K562 (cell line): ENCODE data around the gene S100A3. TPM values are rescaled to one million over a fixed set of nuclear protein-coding genes. Genes with fewer than 3 reads are reported as not detected.
"Not testable (repeated sequence)": the region's sequence is repeated elsewhere in the genome, so short reads cannot be mapped to it uniquely, and the experiment has no call there.

Source experiments
- ATAC-seq: fragments of 200-7000 bp; cut with Tn5 transposase; 3 replicates; pipeline ENCODE4 v1.9.1; 2020; ENCODE audit warnings: moderate library complexity
- BruUV-seq: library from RNA; stranded (reverse); fragments of 400-500 nt; replicated peaks from 2 replicates; lab custom pipeline; 2021; lab: Mats Ljungman, UMichigan
- CTCF ChIA-PET: fragments of 300-600 bp; formaldehyde crosslinking; extraction: SDS; loops from one replicate; lab custom pipeline; 2021; ENCODE audit warnings: low intra/inter-chr PET ratio; lab: Yijun Ruan, JAX
- POLR2A ChIA-PET: fragments of 300-600, 350-650 bp; sonication (Branson Sonifier 250); formaldehyde crosslinking; extraction: SDS; loops from one replicate; lab custom pipeline; 2021; ENCODE audit warnings: antibody characterized with exemption, inconsistent platforms; lab: Yijun Ruan, JAX
- DNase-seq, 4 experiments: peaks; one replicate each; pipeline versions ENCODE4 v3.0.0 to v3.0.0-alpha.2; 2011 to 2018; ENCODE audit warnings: low spot score in 3 of 4, mixed read lengths in 3 of 4; ENCODE audit errors: extremely low read depth in 1 of 4
- FAIRE-seq: peaks from 2 replicates; lab custom pipeline; 2011; peaks lifted over from hg19 to GRCh38; lab: Jason Lieb, UNC
- H2AFZ ChIP-seq: 2 replicates; pipeline ENCODE4 v1.6.0; 2011; ENCODE audit warnings: low read depth, low read length, control low read depth, inconsistent platforms
- H3K27ac ChIP-seq: fragments of 200-600 bp; 3 replicates; pipeline ENCODE4 v1.8.0; 2011; ENCODE audit warnings: low read depth, mild to moderate bottlenecking, control low read depth, inconsistent platforms, low read length, moderate library complexity, mixed read lengths; ENCODE audit errors: extremely low read depth
- H3K27me3 ChIP-seq, 2 experiments: fragments of 300-600 bp in 1 of 2; 2 replicates in 1 of 2; 3 replicates in 1 of 2; pipeline versions ENCODE4 v1.6.0 to v1.8.0; 2011; ENCODE audit warnings: inconsistent platforms in 2 of 2, low read length in 2 of 2, mild to moderate bottlenecking in 1 of 2, mixed read lengths in 1 of 2, moderate library complexity in 1 of 2; ENCODE audit not compliant: control insufficient read depth in 2 of 2, insufficient read depth in 2 of 2
- H3K36me3 ChIP-seq: fragments of 300-600 bp; 3 replicates; pipeline ENCODE4 v1.8.0; 2011; ENCODE audit warnings: mild to moderate bottlenecking, low read length, inconsistent platforms; ENCODE audit not compliant: control insufficient read depth, insufficient read depth
- H3K4me1 ChIP-seq, 2 experiments: fragments of 200-600 bp in 1 of 2; replicated peaks in 1 of 2; 2 replicates in 1 of 2; 3 replicates in 1 of 2; pipeline versions ENCODE4 v1.5.1 to v1.8.0; 2011; ENCODE audit warnings: inconsistent platforms in 2 of 2, low read length in 2 of 2, mild to moderate bottlenecking in 1 of 2, mixed read lengths in 1 of 2, moderate library complexity in 1 of 2; ENCODE audit not compliant: control insufficient read depth in 2 of 2, insufficient read depth in 2 of 2
- H3K4me2 ChIP-seq: 2 replicates; pipeline ENCODE4 v1.6.1; 2011; ENCODE audit warnings: low read length, control low read depth, inconsistent platforms, mixed read lengths; ENCODE audit not compliant: insufficient read depth
- H3K4me3 ChIP-seq: fragments of 200-600 bp; sonication (generic), shearing (Covaris generic); 2 replicates; pipeline ENCODE4 v1.5.1; 2016; ENCODE audit warnings: control low read depth, inconsistent platforms
- H3K79me2 ChIP-seq: fragments of 200-600 bp; 3 replicates; pipeline ENCODE4 v1.8.0; 2011; ENCODE audit warnings: low read length, inconsistent platforms; ENCODE audit not compliant: control insufficient read depth, insufficient read depth
- H3K9ac ChIP-seq, 2 experiments: 2 replicates each; pipeline versions ENCODE4 v1.6.0 to v1.6.1; 2011; ENCODE audit warnings: low read depth in 2 of 2, low read length in 2 of 2, control low read depth in 1 of 2, inconsistent platforms in 1 of 2, mild to moderate bottlenecking in 1 of 2, mixed read lengths in 1 of 2; ENCODE audit not compliant: insufficient read depth in 1 of 2
- H3K9me1 ChIP-seq: one replicate; pipeline ENCODE4 v1.6.0; 2011; ENCODE audit warnings: inconsistent platforms, mild to moderate bottlenecking, low read length, moderate library complexity; ENCODE audit not compliant: control insufficient read depth, insufficient read depth
- H3K9me3 ChIP-seq: replicated peaks from 2 replicates; pipeline ENCODE4 v1.5.1; 2011; ENCODE audit warnings: low read depth, low read length, inconsistent platforms; ENCODE audit not compliant: control insufficient read depth, insufficient read depth
- H4K20me1 ChIP-seq: replicated peaks from 2 replicates; pipeline ENCODE4 v1.6.1; 2011; ENCODE audit warnings: low read length, inconsistent platforms, mixed read lengths; ENCODE audit not compliant: control insufficient read depth, insufficient read depth
- CBFA2T3 ChIP-seq: fragments of 450-650 bp; IDR thresholded peaks from 2 replicates; pipeline ENCODE4 v1.6.1; 2017
- KDM1A ChIP-seq, 2 experiments: fragments of 450-650 bp; IDR thresholded peaks; 2 replicates each; pipeline ENCODE4 v1.6.1; 2016; ENCODE audit warnings: mild to moderate bottlenecking in 2 of 2
- NR2C1 ChIP-seq, 2 experiments: fragments of 450-650 bp; IDR thresholded peaks; 2 replicates each; pipeline ENCODE4 v1.6.1; 2017; ENCODE audit warnings: mild to moderate bottlenecking in 2 of 2, antibody characterized with exemption in 1 of 2, inconsistent platforms in 1 of 2, missing compliant biosample characterization in 1 of 2, missing genetic modification characterization in 1 of 2
- TAL1 ChIP-seq: fragments of 450-650 bp; IDR thresholded peaks from 2 replicates; pipeline ENCODE4 v1.6.1; 2016; ENCODE audit warnings: mild to moderate bottlenecking
- ZNF316 ChIP-seq: fragments of 450-650 bp; IDR thresholded peaks from 2 replicates; pipeline ENCODE4 v1.6.1; 2016
- WGBS: fragments of 100-300 bp; shearing (Covaris generic); methylation state at CpG from one replicate; pipeline ENCODE4 v1.1.6; 2016; ENCODE audit warnings: low coverage, mixed read lengths; ENCODE audit not compliant: insufficient coverage; ENCODE audit errors: missing lambda C conversion rate; 5-methylcytosine and 5-hydroxymethylcytosine counted together
- in situ Hi-C: fragments of 300-500 bp; cut with MboI; formaldehyde crosslinking; loops from 4 replicates; pipeline ENCODE4 v1.15.0; 2018; ENCODE audit warnings: inconsistent platforms, mixed read lengths
- intact Hi-C: fragments of 100-400 bp; cut with micrococcal nuclease; formaldehyde crosslinking; loops from 2 replicates; pipeline ENCODE4 v1.14.2; 2022
- polyA plus RNA-seq, 8 experiments: library from polyadenylated mRNA; depleted of rRNA in 4 of 8; stranded (reverse) in 5 of 8; unstranded in 3 of 8; fragments of >200 nt; fragmentation: Nextera tagmentation in 2 of 8; fragmentation: Illumina TruSeq in 1 of 8; extraction: Ambion mirVana in 2 of 8; extraction: Trizol in 1 of 8; gene quantifications; 2 replicates each; pipeline versions ENCODE4 v1.2.1 to v1.2.3, GENCODE V29; 2011 to 2014; ENCODE audit warnings: inconsistent platforms in 1 of 8, missing spikeins in 1 of 8
- total RNA-seq, 7 experiments: library from RNA; depleted of rRNA in 6 of 7; stranded (reverse); fragments of >200 nt in 6 of 7; fragmentation: Illumina TruSeq in 2 of 7; extraction: Trizol in 2 of 7; gene quantifications; 2 replicates each; pipeline versions ENCODE4 v1.2.1 to v1.2.3, GENCODE V29; 2011 to 2021; ENCODE audit warnings: low replicate concordance in 1 of 7
- TF ChIP-seq, protein P1 (sequence below), 2 experiments: fragments of 450-650 bp; conservative IDR thresholded peaks; 2 replicates each; pipeline ENCODE4 v1.6.1; 2017; ENCODE audit warnings: mild to moderate bottlenecking in 2 of 2, moderate library complexity in 2 of 2

Gene S100A3
- total and polyA plus RNA-seq, 9 of the 15 experiments (the other 6 are each of a cell fraction or from before 2014, with no cell fraction given), result 0.08 to 1.7 (median 0.18) TPM; not detected in 4

DNA sequence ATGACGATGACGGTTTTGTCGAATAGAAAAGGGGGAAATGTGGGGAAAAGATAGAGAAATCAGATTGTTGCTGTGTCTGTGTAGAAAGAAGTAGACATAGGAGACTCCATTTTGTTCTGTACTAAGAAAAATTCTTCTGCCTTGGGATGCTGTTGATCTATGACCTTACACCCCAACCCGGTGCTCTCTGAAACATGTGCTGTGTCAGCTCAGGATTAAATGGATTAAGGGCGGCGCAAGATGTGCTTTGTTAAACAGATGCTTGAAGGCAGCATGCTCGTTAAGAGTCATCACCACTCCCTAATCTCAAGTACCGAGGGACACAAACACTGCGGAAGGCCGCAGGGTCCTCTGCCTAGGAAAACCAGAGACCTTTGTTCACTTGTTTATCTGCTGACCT, 26.4 kb upstream of the S100A3 start:
- ATAC-seq; H3K9ac ChIP-seq; H4K20me1 ChIP-seq; H3K27ac ChIP-seq; FAIRE-seq; H3K79me2 ChIP-seq; H3K36me3 ChIP-seq; H3K9me3 ChIP-seq; TF ChIP-seq NR2C1 (IDR thresholded peaks at IDR 0.05): not testable (repeated sequence)
- TF ChIP-seq KDM1A (IDR thresholded peaks at IDR 0.05) (0 out of 4 replicates have a peak, but pooled peaks of 1 of the 2 experiments have one; percentile 27), CBFA2T3 (peak; percentile 35; the same call in 1 of the 2 replicates), TAL1 (peak; percentile 13; the same call in 1 of the 2 replicates), NR2C1 (tag; IDR thresholded peaks at IDR 0.05) (0 out of 2 replicates have a peak, but pooled peaks have one; percentile 13), ZNF316 (peak; percentile 30; the same call in 1 of the 2 replicates)
- TF ChIP-seq, protein P1, sequence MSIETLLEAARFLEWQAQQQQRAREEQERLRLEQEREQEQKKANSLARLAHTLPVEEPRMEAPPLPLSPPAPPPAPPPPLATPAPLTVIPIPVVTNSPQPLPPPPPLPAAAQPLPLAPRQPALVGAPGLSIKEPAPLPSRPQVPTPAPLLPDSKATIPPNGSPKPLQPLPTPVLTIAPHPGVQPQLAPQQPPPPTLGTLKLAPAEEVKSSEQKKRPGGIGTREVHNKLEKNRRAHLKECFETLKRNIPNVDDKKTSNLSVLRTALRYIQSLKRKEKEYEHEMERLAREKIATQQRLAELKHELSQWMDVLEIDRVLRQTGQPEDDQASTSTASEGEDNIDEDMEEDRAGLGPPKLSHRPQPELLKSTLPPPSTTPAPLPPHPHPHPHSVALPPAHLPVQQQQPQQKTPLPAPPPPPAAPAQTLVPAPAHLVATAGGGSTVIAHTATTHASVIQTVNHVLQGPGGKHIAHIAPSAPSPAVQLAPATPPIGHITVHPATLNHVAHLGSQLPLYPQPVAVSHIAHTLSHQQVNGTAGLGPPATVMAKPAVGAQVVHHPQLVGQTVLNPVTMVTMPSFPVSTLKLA (conservative IDR thresholded peaks at IDR 0.05), result 0 out of 4 replicates have a peak, but pooled peaks of 1 of the 2 experiments have one; percentile 28
- TF ChIP-seq, all 486 proteins: peak for 6; not testable (repeated sequence) for 480
- H3K4me1 ChIP-seq, POLR2A ChIA-PET, BruUV-seq, H3K27me3 ChIP-seq, H2AFZ ChIP-seq, CTCF ChIA-PET, H3K4me3 ChIP-seq, H3K9me1 ChIP-seq, DNase-seq, H3K4me2 ChIP-seq, in situ Hi-C loops, intact Hi-C loops: not testable (repeated sequence)
- 9% methylated on average over 7 of the region's 10 CpGs for WGBS

DNA sequence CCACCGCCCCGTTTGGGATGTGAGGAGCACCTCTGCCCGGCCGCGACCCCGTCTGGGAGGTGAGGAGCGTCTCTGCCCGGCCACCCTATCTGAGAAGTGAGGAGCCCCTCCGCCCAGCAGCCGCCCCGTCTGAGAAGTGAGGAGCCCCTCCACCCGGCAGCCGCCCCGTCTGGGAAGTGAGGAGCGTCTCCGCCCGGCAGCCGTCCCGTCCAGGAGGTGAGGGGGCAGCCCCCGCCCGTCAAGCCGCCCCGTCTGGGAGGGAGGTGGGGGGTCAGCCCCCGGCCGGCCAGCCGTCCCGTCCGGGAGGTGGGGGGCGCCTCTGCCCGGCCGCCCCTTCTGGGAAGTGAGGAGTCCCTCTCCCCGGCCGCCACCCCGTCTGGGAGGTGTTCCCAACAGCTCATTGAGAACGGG, 26.0 kb upstream of the S100A3 start:
- intact Hi-C loops, FAIRE-seq, H3K9me3 ChIP-seq: not testable (repeated sequence)

More for the DNA sequence above, 26.0 kb upstream of the S100A3 start:
- H3K79me2 ChIP-seq, H4K20me1 ChIP-seq, H3K9me1 ChIP-seq, H3K9ac ChIP-seq, ATAC-seq, CTCF ChIA-PET, H3K4me3 ChIP-seq, DNase-seq, BruUV-seq, H3K4me2 ChIP-seq, in situ Hi-C loops, H2AFZ ChIP-seq, H3K27me3 ChIP-seq, POLR2A ChIA-PET, H3K27ac ChIP-seq, H3K36me3 ChIP-seq, H3K4me1 ChIP-seq: not testable (repeated sequence)
- 85% methylated on average over 8 of the region's 35 CpGs for WGBS
